Peyer's patch (tissue), 4 donors: ENCODE data around the gene GUCY2F.

Experiments
- POLR2A ChIP-seq, 2 donors: fragments of 450-650 bp; IDR thresholded peaks; one replicate each; pipeline ENCODE4 v1.5.1; 2017; ENCODE audit warnings: antibody characterized with exemption in 2 of 2, mild to moderate bottlenecking in 2 of 2, moderate library complexity in 2 of 2
- TF ChIP-seq, protein P1 (sequence below), 6 experiments: fragments of 450-650 bp in 4 of 6; fragments of 200-600 bp in 2 of 6; sonication (generic) in 1 of 6; IDR thresholded peaks; one replicate each; pipeline ENCODE4 v1.5.1; 2017 to 2019; ENCODE audit warnings: antibody characterized with exemption in 6 of 6, mild to moderate bottlenecking in 3 of 6, moderate library complexity in 1 of 6

GRCh38 chrX:109345856-109346255 lies 136.0 kb downstream of the GUCY2F start:
- TF ChIP-seq, protein P1, sequence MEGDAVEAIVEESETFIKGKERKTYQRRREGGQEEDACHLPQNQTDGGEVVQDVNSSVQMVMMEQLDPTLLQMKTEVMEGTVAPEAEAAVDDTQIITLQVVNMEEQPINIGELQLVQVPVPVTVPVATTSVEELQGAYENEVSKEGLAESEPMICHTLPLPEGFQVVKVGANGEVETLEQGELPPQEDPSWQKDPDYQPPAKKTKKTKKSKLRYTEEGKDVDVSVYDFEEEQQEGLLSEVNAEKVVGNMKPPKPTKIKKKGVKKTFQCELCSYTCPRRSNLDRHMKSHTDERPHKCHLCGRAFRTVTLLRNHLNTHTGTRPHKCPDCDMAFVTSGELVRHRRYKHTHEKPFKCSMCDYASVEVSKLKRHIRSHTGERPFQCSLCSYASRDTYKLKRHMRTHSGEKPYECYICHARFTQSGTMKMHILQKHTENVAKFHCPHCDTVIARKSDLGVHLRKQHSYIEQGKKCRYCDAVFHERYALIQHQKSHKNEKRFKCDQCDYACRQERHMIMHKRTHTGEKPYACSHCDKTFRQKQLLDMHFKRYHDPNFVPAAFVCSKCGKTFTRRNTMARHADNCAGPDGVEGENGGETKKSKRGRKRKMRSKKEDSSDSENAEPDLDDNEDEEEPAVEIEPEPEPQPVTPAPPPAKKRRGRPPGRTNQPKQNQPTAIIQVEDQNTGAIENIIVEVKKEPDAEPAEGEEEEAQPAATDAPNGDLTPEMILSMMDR (IDR thresholded peaks at IDR 0.05), result no peak
- TF ChIP-seq POLR2A (IDR thresholded peaks at IDR 0.05), result no peak
